HepG2 (cell line): Measurements from ENCODE around the gene AXIN2. TPM values are rescaled to one million over a fixed set of nuclear protein-coding genes. Genes with fewer than 3 reads are reported as not detected.

Experiments used
- ATAC-seq: fragments of 200-7000 bp; cut with Tn5 transposase; 3 replicates; pipeline ENCODE4 v1.9.1; 2020; ENCODE audit warnings: mild to moderate bottlenecking, moderate library complexity
- BruUV-seq: library from RNA; stranded (reverse); fragments of 400-500 nt; replicated peaks from 2 replicates; lab custom pipeline; 2021; lab: Mats Ljungman, UMichigan
- CTCF ChIA-PET: fragments of 300-600 bp; formaldehyde crosslinking; extraction: SDS; loops from one replicate; lab custom pipeline; 2021; ENCODE audit warnings: low total read pairs, inconsistent platforms, low intra/inter-chr PET ratio; lab: Yijun Ruan, JAX
- POLR2A ChIA-PET: fragments of 350-600 bp; sonication (Branson Sonifier 250); formaldehyde crosslinking; loops from one replicate; lab custom pipeline; 2020; ENCODE audit warnings: antibody characterized with exemption, inconsistent platforms; lab: Yijun Ruan, JAX
- DNase-seq: peaks from one replicate; pipeline ENCODE4 v3.0.0-alpha.2; 2015; ENCODE audit warnings: low spot score
- FAIRE-seq: peaks from 3 replicates; lab custom pipeline; 2011; peaks lifted over from hg19 to GRCh38; lab: Jason Lieb, UNC
- H2AFZ ChIP-seq: one replicate; pipeline ENCODE4 v1.6.1; 2011; ENCODE audit warnings: low read length, inconsistent platforms
- H3K27ac ChIP-seq: fragments of 300-600 bp; 3 replicates; pipeline ENCODE4 v1.8.0; 2011; ENCODE audit warnings: mixed run types, mild to moderate bottlenecking, mixed read lengths, low read length, inconsistent platforms; ENCODE audit not compliant: insufficient read depth; ENCODE audit errors: extremely low read length
- H3K27me3 ChIP-seq, 2 experiments: fragments of 200-600 bp in 1 of 2; 2 replicates in 1 of 2; 3 replicates in 1 of 2; pipeline versions ENCODE4 v1.6.0 to v1.8.0; 2011; ENCODE audit warnings: low read length in 2 of 2, mild to moderate bottlenecking in 2 of 2, moderate library complexity in 2 of 2, inconsistent platforms in 1 of 2; ENCODE audit not compliant: insufficient read depth in 2 of 2, control insufficient read depth in 1 of 2
- H3K36me3 ChIP-seq, 2 experiments: fragments of 200-600 bp in 1 of 2; replicated peaks in 1 of 2; 2 replicates in 1 of 2; 3 replicates in 1 of 2; pipeline versions ENCODE4 v1.5.1 to v1.8.0; 2011; ENCODE audit warnings: low read length in 2 of 2, inconsistent platforms in 1 of 2; ENCODE audit not compliant: insufficient read depth in 2 of 2, control insufficient read depth in 1 of 2
- H3K4me1 ChIP-seq: 2 replicates; pipeline ENCODE4 v1.5.1; 2012; ENCODE audit warnings: low read length, inconsistent platforms; ENCODE audit not compliant: insufficient read depth
- H3K4me2 ChIP-seq: 2 replicates; pipeline ENCODE4 v1.6.0; 2011; ENCODE audit warnings: low read depth, low read length, inconsistent platforms
- H3K4me3 ChIP-seq, 3 experiments: fragments of 200-600 bp in 1 of 3; sonication (generic), shearing (Covaris generic) in 1 of 3; replicated peaks in 1 of 3; 2 replicates each; pipeline ENCODE4 v1.5.1; 2011 to 2016; ENCODE audit warnings: low read length in 3 of 3, inconsistent platforms in 2 of 3, low read depth in 2 of 3, mild to moderate bottlenecking in 2 of 3, control low read depth in 1 of 3, mixed read lengths in 1 of 3; ENCODE audit not compliant: insufficient read depth in 1 of 3
- H3K79me2 ChIP-seq: one replicate; pipeline ENCODE4 v1.6.1; 2011; ENCODE audit warnings: low read length, inconsistent platforms; ENCODE audit not compliant: insufficient read depth
- H3K9ac ChIP-seq: 2 replicates; pipeline ENCODE4 v1.6.0; 2011; ENCODE audit warnings: mild to moderate bottlenecking, low read depth, low read length, inconsistent platforms; ENCODE audit not compliant: insufficient read depth
- H3K9me3 ChIP-seq: 2 replicates; pipeline ENCODE4 v1.5.1; 2012; ENCODE audit warnings: mild to moderate bottlenecking, low read length
- H4K20me1 ChIP-seq: 2 replicates; pipeline ENCODE4 v1.6.0; 2011; ENCODE audit warnings: inconsistent platforms, mild to moderate bottlenecking, low read length, moderate library complexity; ENCODE audit not compliant: insufficient read depth
- GFI1 ChIP-seq: sonication (generic); formaldehyde crosslinking; IDR thresholded peaks from 2 replicates; pipeline ENCODE4 v1.5.0; 2020; ENCODE audit warnings: missing genetic modification reagents, mild to moderate bottlenecking, borderline replicate concordance
- HNRNPK ChIP-seq: fragments of 200-400 bp; formaldehyde crosslinking; IDR thresholded peaks from 2 replicates; pipeline ENCODE4 v1.6.1; 2018; ENCODE audit warnings: low read length, low read depth, moderate library complexity, mild to moderate bottlenecking; ENCODE audit not compliant: poor library complexity, severe bottlenecking
- HNRNPLL ChIP-seq: fragments of 200-400 bp; formaldehyde crosslinking; IDR thresholded peaks from 2 replicates; pipeline ENCODE4 v1.6.1; 2017; ENCODE audit warnings: mild to moderate bottlenecking, low read depth, low read length; ENCODE audit not compliant: poor library complexity, severe bottlenecking
- MAF1 ChIP-seq: sonication (generic); formaldehyde crosslinking; IDR thresholded peaks from 2 replicates; pipeline ENCODE4 v1.5.0; 2020; ENCODE audit warnings: missing genetic modification reagents, borderline replicate concordance
- PCBP2 ChIP-seq: fragments of 200-400 bp; formaldehyde crosslinking; optimal IDR thresholded peaks from 2 replicates; pipeline ENCODE3; 2018; ENCODE audit warnings: low read length, low read depth; ENCODE audit not compliant: poor library complexity, severe bottlenecking
- TEAD2 ChIP-seq: sonication (generic); formaldehyde crosslinking; IDR thresholded peaks from 2 replicates; pipeline ENCODE4 v1.9.0; 2021; ENCODE audit warnings: missing genetic modification reagents
- ZBED4 ChIP-seq: sonication (generic); formaldehyde crosslinking; IDR thresholded peaks from 2 replicates; pipeline ENCODE4 v1.4.0; 2020; ENCODE audit warnings: missing genetic modification reagents, borderline replicate concordance
- ZNF24 ChIP-seq: fragments of 450-650 bp; IDR thresholded peaks from 2 replicates; pipeline ENCODE4 v1.6.1; 2017; ENCODE audit warnings: antibody characterized with exemption, mild to moderate bottlenecking
- ZNF501 ChIP-seq: sonication (generic); formaldehyde crosslinking; IDR thresholded peaks from 2 replicates; pipeline ENCODE4 v1.5.1; 2020; ENCODE audit warnings: mild to moderate bottlenecking, moderate library complexity, missing genetic modification reagents
- ZNF607 ChIP-seq: sonication (generic); formaldehyde crosslinking; IDR thresholded peaks from 2 replicates; pipeline ENCODE4 v1.5.1; 2020; ENCODE audit warnings: missing genetic modification reagents, mild to moderate bottlenecking, borderline replicate concordance
- WGBS: methylation state at CpG from one replicate; pipeline ENCODE4 v1.1.6; 2017; ENCODE audit warnings: low lambda C conversion rate; 5-methylcytosine and 5-hydroxymethylcytosine counted together
- in situ Hi-C: cut with HindIII; loops from 2 replicates; pipeline ENCODE4 v1.10.0; 2017; ENCODE audit warnings: low pct_unique_long_range_greater_than_20kb; ENCODE audit not compliant: extremely low pct_ligation_motif_present
- intact Hi-C: fragments of 100-400 bp; cut with micrococcal nuclease; formaldehyde crosslinking; loops from one replicate; pipeline ENCODE4 v1.10.0; 2022; ENCODE audit not compliant: unreplicated experiment
- polyA plus RNA-seq, 8 experiments: library from polyadenylated mRNA; depleted of rRNA in 3 of 8; stranded (reverse) in 7 of 8; unstranded in 1 of 8; fragments of >200 nt; fragmentation: Illumina TruSeq in 4 of 8; extraction: Trizol in 4 of 8; gene quantifications; 2 replicates each; pipeline versions ENCODE4 v1.2.1 to v1.2.3, GENCODE V29; 2011 to 2016; ENCODE audit warnings: low read depth in 4 of 8, missing spikeins in 1 of 8, mixed read lengths in 1 of 8; ENCODE audit not compliant: insufficient read depth in 1 of 8
- total RNA-seq, 5 experiments: library from RNA; depleted of rRNA; stranded (reverse); fragments of >200 nt; fragmentation: Illumina TruSeq; extraction: Trizol; gene quantifications; 2 replicates each; pipeline ENCODE4 v1.2.3, GENCODE V29; 2016; ENCODE audit warnings: low read depth in 1 of 5
- TF ChIP-seq, protein P1 (sequence below): sonication (generic); formaldehyde crosslinking; IDR thresholded peaks from 2 replicates; pipeline ENCODE4 v1.9.0; 2021; ENCODE audit warnings: missing genetic modification reagents, borderline replicate concordance
- TF ChIP-seq, protein P2 (sequence below): sonication (generic); formaldehyde crosslinking; IDR thresholded peaks from 2 replicates; pipeline ENCODE4 v1.4.0; 2020; ENCODE audit warnings: missing genetic modification reagents, borderline replicate concordance

The AXIN2 gene
- total and polyA plus RNA-seq, 2 of the 13 experiments (the other 11 are each of a cell fraction or from before 2014, with no cell fraction given), result 58.6 to 63.4 TPM

- WGBS, result 49% methylated on average over 10 of the region's 10 CpGs
- intact Hi-C loops, result no loop called here
- no peak for ATAC-seq
Measured at GRCh38 chr17:65483438-65483837, 78.0 kb downstream of the AXIN2 start.

More at GRCh38 chr17:65483438-65483837, 78.0 kb downstream of the AXIN2 start:
- Histone ChIP-seq H3K4me2 (no peak overlapping the region), H3K4me1 (peaks cover 10% of the 10 kb centered on the region), H3K9ac (no peak overlapping the region), H3K9me3 (no peaks in the 10 kb centered on the region), H3K36me3 (no peaks in the 10 kb centered on the region), H3K27ac (no peak overlapping the region), H3K27me3 (peaks cover 1 to 3% of the 10 kb centered on the region in 2 experiments; a peak in 2 of 5 replicates), H4K20me1 (no peaks in the 10 kb centered on the region), H3K79me2 (no peaks in the 10 kb centered on the region), H3K4me3 (no peak overlapping the region), H2AFZ (no peak overlapping the region)
- FAIRE-seq (no peak), DNase-seq (no peak)
- in situ Hi-C loops, result loop anchor here (10.0 kb wide), 1 partner anchor 59 kb away; no protein-coding TSS in a partner anchor
- CTCF ChIA-PET, result no interaction called here
- TF ChIP-seq, protein P1, sequence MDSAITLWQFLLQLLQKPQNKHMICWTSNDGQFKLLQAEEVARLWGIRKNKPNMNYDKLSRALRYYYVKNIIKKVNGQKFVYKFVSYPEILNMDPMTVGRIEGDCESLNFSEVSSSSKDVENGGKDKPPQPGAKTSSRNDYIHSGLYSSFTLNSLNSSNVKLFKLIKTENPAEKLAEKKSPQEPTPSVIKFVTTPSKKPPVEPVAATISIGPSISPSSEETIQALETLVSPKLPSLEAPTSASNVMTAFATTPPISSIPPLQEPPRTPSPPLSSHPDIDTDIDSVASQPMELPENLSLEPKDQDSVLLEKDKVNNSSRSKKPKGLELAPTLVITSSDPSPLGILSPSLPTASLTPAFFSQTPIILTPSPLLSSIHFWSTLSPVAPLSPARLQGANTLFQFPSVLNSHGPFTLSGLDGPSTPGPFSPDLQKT (CRISPR knock-in tag), result no peak
- TF ChIP-seq ZNF501 (CRISPR knock-in tag) (no peak), HNRNPLL (no peak), GFI1 (CRISPR knock-in tag) (no peak), HNRNPK (peak; percentile 93), PCBP2 (peak; percentile 30), ZNF24 (no peak), ZBED4 (CRISPR knock-in tag) (no peak), ZNF607 (CRISPR knock-in tag) (no peak), TEAD2 (CRISPR knock-in tag) (no peak), MAF1 (CRISPR knock-in tag) (no peak)
- TF ChIP-seq, protein P2, sequence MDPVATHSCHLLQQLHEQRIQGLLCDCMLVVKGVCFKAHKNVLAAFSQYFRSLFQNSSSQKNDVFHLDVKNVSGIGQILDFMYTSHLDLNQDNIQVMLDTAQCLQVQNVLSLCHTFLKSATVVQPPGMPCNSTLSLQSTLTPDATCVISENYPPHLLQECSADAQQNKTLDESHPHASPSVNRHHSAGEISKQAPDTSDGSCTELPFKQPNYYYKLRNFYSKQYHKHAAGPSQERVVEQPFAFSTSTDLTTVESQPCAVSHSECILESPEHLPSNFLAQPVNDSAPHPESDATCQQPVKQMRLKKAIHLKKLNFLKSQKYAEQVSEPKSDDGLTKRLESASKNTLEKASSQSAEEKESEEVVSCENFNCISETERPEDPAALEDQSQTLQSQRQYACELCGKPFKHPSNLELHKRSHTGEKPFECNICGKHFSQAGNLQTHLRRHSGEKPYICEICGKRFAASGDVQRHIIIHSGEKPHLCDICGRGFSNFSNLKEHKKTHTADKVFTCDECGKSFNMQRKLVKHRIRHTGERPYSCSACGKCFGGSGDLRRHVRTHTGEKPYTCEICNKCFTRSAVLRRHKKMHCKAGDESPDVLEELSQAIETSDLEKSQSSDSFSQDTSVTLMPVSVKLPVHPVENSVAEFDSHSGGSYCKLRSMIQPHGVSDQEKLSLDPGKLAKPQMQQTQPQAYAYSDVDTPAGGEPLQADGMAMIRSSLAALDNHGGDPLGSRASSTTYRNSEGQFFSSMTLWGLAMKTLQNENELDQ (CRISPR knock-in tag), result no peak
- POLR2A ChIA-PET, result no interaction called here
- BruUV-seq, result no TSS peak
